Uterus (tissue), 2 donors: ENCODE data around the gene LYPD6B.

Source experiments
- POLR2A ChIP-seq, 2 donors: fragments of 450-650 bp; IDR thresholded peaks; one replicate each; pipeline ENCODE4 v1.6.1; 2016; ENCODE audit warnings: antibody characterized with exemption in 2 of 2, mild to moderate bottlenecking in 1 of 2, moderate library complexity in 1 of 2
- TF ChIP-seq, protein P1 (sequence below), 4 experiments: fragments of 200-600 bp in 2 of 4; fragments of 450-650 bp in 2 of 4; sonication (generic) in 2 of 4; IDR thresholded peaks; one replicate each; pipeline ENCODE4 v1.5.1; 2016 to 2019; ENCODE audit warnings: antibody characterized with exemption in 4 of 4, mild to moderate bottlenecking in 2 of 4, moderate library complexity in 1 of 4

- TF ChIP-seq, protein P1, sequence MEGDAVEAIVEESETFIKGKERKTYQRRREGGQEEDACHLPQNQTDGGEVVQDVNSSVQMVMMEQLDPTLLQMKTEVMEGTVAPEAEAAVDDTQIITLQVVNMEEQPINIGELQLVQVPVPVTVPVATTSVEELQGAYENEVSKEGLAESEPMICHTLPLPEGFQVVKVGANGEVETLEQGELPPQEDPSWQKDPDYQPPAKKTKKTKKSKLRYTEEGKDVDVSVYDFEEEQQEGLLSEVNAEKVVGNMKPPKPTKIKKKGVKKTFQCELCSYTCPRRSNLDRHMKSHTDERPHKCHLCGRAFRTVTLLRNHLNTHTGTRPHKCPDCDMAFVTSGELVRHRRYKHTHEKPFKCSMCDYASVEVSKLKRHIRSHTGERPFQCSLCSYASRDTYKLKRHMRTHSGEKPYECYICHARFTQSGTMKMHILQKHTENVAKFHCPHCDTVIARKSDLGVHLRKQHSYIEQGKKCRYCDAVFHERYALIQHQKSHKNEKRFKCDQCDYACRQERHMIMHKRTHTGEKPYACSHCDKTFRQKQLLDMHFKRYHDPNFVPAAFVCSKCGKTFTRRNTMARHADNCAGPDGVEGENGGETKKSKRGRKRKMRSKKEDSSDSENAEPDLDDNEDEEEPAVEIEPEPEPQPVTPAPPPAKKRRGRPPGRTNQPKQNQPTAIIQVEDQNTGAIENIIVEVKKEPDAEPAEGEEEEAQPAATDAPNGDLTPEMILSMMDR (IDR thresholded peaks at IDR 0.05) = no peak
- TF ChIP-seq POLR2A (IDR thresholded peaks at IDR 0.05) = no peak
These were observed 47.5 kb upstream of the LYPD6B start for GRCh38 chr2:148990968-148991367.
